Stomach (tissue), 4 donors: ENCODE data around the gene MAGEB3.
"Not testable (repeated sequence)": the region's sequence is repeated elsewhere in the genome, so short reads cannot be mapped to it uniquely, and the experiment has no call there.

Experiments used
- CTCF ChIP-seq, 7 experiments: fragments of 450-650 bp in 4 of 7; fragments of 200-600 bp in 3 of 7; sonication (generic) in 3 of 7; IDR thresholded peaks; one replicate each; pipeline ENCODE4 v1.5.1; 2016 to 2019; ENCODE audit warnings: antibody characterized with exemption in 7 of 7, control low read depth in 2 of 7, mild to moderate bottlenecking in 1 of 7
- POLR2A ChIP-seq, 4 donors: fragments of 450-650 bp; IDR thresholded peaks; one replicate each; pipeline ENCODE4 v1.6.1; 2016; ENCODE audit warnings: antibody characterized with exemption in 4 of 4, control low read depth in 2 of 4, mild to moderate bottlenecking in 1 of 4, moderate library complexity in 1 of 4

DNA sequence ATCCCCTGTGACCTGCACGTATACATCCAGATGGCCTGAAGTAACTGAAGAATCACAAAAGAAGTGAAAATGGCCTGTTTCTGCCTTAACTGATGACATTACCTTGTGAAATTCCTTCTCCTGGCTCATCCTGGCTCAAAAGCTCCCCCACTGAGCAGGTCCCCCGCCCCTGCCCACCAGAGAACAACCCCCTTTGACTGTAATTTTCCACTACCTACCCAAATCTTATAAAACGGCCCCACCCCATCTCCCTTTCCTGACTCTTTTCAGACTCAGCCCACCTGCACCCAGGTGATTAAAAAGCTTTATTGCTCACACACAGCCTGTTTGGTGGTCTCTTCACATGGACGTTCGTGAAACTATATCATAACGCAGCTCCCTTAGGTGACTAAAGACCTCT, 36.5 kb upstream of the MAGEB3 start:
- not testable (repeated sequence) for TF ChIP-seq POLR2A, CTCF (IDR thresholded peaks at IDR 0.05)
